ENCODE data around the gene TPRG1.

TPRG1 gene

GRCh38 chr3:189235214-189235613, 63.4 kb downstream of the TPRG1 start:
- DNase-seq (ENCODE audit: low read depth), result no peak
- TF ChIP-seq CTCF (IDR thresholded peaks at IDR 0.05; ENCODE audit: low read length, missing control alignments), result no peak
- H3K4me3 ChIP-seq (replicated peaks; ENCODE audit: low read depth, low read length), result no peak overlapping the region

- H3K4me3 ChIP-seq (replicated peaks; ENCODE audit: low read depth, low read length), result no peak overlapping the region
- DNase-seq (ENCODE audit: low read depth), result no peak
- TF ChIP-seq CTCF (IDR thresholded peaks at IDR 0.05; ENCODE audit: low read length, missing control alignments), result no peak
These were observed 64.6 kb downstream of the TPRG1 start for GRCh38 chr3:189236352-189236751.

- TF ChIP-seq CTCF (IDR thresholded peaks at IDR 0.05; ENCODE audit: low read length, missing control alignments), result no peak
- DNase-seq (ENCODE audit: low read depth), result no peak
- H3K4me3 ChIP-seq (replicated peaks; ENCODE audit: low read depth, low read length), result no peak overlapping the region
These were observed 65.8 kb downstream of the TPRG1 start for GRCh38 chr3:189237526-189237925.

GRCh38 chr3:189238071-189238470, 66.3 kb downstream of the TPRG1 start:
- TF ChIP-seq CTCF (IDR thresholded peaks at IDR 0.05; ENCODE audit: low read length, missing control alignments), result no peak
- no peak for DNase-seq (ENCODE audit: low read depth)
- no peak overlapping the region for H3K4me3 ChIP-seq (replicated peaks; ENCODE audit: low read depth, low read length)

- no peak for TF ChIP-seq CTCF (IDR thresholded peaks at IDR 0.05; ENCODE audit: low read length, missing control alignments)
- no peak for DNase-seq (ENCODE audit: low read depth)
- no peak overlapping the region for H3K4me3 ChIP-seq (replicated peaks; ENCODE audit: low read depth, low read length)
These were observed 67.8 kb downstream of the TPRG1 start for GRCh38 chr3:189239616-189240015.

GRCh38 chr3:189249987-189250386, 78.2 kb downstream of the TPRG1 start:
- DNase-seq (ENCODE audit: low read depth), result no peak
- no peak for TF ChIP-seq CTCF (IDR thresholded peaks at IDR 0.05; ENCODE audit: low read length, missing control alignments)
- no peak overlapping the region for H3K4me3 ChIP-seq (replicated peaks; ENCODE audit: low read depth, low read length)

- TF ChIP-seq CTCF (IDR thresholded peaks at IDR 0.05; ENCODE audit: low read length, missing control alignments), result no peak
- DNase-seq (ENCODE audit: low read depth), result no peak
- no peak overlapping the region for H3K4me3 ChIP-seq (replicated peaks; ENCODE audit: low read depth, low read length)
These were observed 86.5 kb downstream of the TPRG1 start for GRCh38 chr3:189258261-189258660.
